HEK293 (cell line): ENCODE results near the gene ARHGAP4.

Source experiments
- CTCF ChIA-PET: fragments of 350-600 bp; formaldehyde crosslinking; extraction: SDS; loops from one replicate; lab custom pipeline; 2021; ENCODE audit warnings: antibody characterized with exemption; lab: Yijun Ruan, JAX
- POLR2A ChIA-PET: fragments of 300-600 bp; formaldehyde crosslinking; extraction: SDS; loops from one replicate; lab custom pipeline; 2020; ENCODE audit warnings: antibody characterized with exemption, inconsistent platforms; lab: Yijun Ruan, JAX
- H3K27ac ChIP-seq: fragments of 200-500 bp; sonication (Bioruptor generic); 2 replicates; pipeline ENCODE4 v1.5.1; 2014; ENCODE audit warnings: low read depth, low read length, control low read depth, inconsistent platforms; ENCODE audit errors: extremely low read depth
- H3K36me3 ChIP-seq, 2 experiments: fragments of 200-500 bp in 1 of 2; sonication (Bioruptor generic) in 1 of 2; 1 replicate in 1 of 2; 2 replicates in 1 of 2; pipeline ENCODE4 v1.5.1; 2014 to 2017; ENCODE audit warnings: inconsistent platforms in 2 of 2, low read length in 2 of 2; ENCODE audit not compliant: control insufficient read depth in 2 of 2, insufficient read depth in 1 of 2
- H3K4me1 ChIP-seq: fragments of 200-500 bp; sonication (Bioruptor generic); 2 replicates; pipeline ENCODE4 v1.5.1; 2014; ENCODE audit warnings: mild to moderate bottlenecking, low read length, inconsistent platforms; ENCODE audit not compliant: control insufficient read depth, insufficient read depth
- H3K4me3 ChIP-seq: 2 replicates; pipeline ENCODE4 v1.5.1; 2011; ENCODE audit warnings: low read depth, mild to moderate bottlenecking, control low read depth, low read length, moderate library complexity
- H3K9me3 ChIP-seq: fragments of 200-500 bp; sonication (Bioruptor generic); 2 replicates; pipeline ENCODE4 v1.5.1; 2014; ENCODE audit warnings: low read depth, low read length, inconsistent platforms; ENCODE audit not compliant: control insufficient read depth, insufficient read depth
- BCL11B ChIP-seq: fragments of 450-650 bp; formaldehyde crosslinking; IDR thresholded peaks from 2 replicates; pipeline ENCODE4 v1.5.1; 2016; ENCODE audit warnings: low read depth, missing biosample characterization, missing genetic modification characterization
- OSR2 ChIP-seq: fragments of 450-650 bp; formaldehyde crosslinking; IDR thresholded peaks from 2 replicates; pipeline ENCODE4 v1.5.1; 2016; ENCODE audit warnings: missing biosample characterization, missing genetic modification characterization
- PBX3 ChIP-seq: sonication (generic); formaldehyde crosslinking; IDR thresholded peaks from 2 replicates; pipeline ENCODE4 v1.8.1; 2022; ENCODE audit warnings: mild to moderate bottlenecking, moderate library complexity, missing genetic modification reagents
- PRDM2 ChIP-seq: fragments of 450-650 bp; formaldehyde crosslinking; IDR thresholded peaks from 2 replicates; pipeline ENCODE4 v1.5.1; 2016; ENCODE audit warnings: missing biosample characterization, missing genetic modification characterization, borderline replicate concordance
- YY2 ChIP-seq: fragments of 450-650 bp; formaldehyde crosslinking; IDR thresholded peaks from 2 replicates; pipeline ENCODE4 v1.5.1; 2016; ENCODE audit warnings: missing biosample characterization, missing genetic modification characterization
- ZBTB10 ChIP-seq: fragments of 450-650 bp; formaldehyde crosslinking; IDR thresholded peaks from 2 replicates; pipeline ENCODE4 v1.5.1; 2016; ENCODE audit warnings: missing biosample characterization, missing genetic modification characterization
- ZBTB20 ChIP-seq: fragments of 450-650 bp; formaldehyde crosslinking; IDR thresholded peaks from 2 replicates; pipeline ENCODE4 v1.5.1; 2016; ENCODE audit warnings: missing biosample characterization, missing genetic modification characterization
- ZBTB21 ChIP-seq: fragments of 450-650 bp; formaldehyde crosslinking; IDR thresholded peaks from 2 replicates; pipeline ENCODE4 v1.5.1; 2017; ENCODE audit warnings: missing biosample characterization, missing genetic modification characterization
- ZBTB48 ChIP-seq: fragments of 450-650 bp; formaldehyde crosslinking; IDR thresholded peaks from 2 replicates; pipeline ENCODE4 v1.5.1; 2016; ENCODE audit warnings: missing biosample characterization, missing genetic modification characterization
- ZBTB7A ChIP-seq: fragments of 450-650 bp; formaldehyde crosslinking; IDR thresholded peaks from 2 replicates; pipeline ENCODE4 v1.5.1; 2016; ENCODE audit warnings: low read depth, missing biosample characterization, missing genetic modification characterization
- ZNF121 ChIP-seq: fragments of 450-650 bp; formaldehyde crosslinking; IDR thresholded peaks from 2 replicates; pipeline ENCODE4 v1.5.1; 2016; ENCODE audit warnings: missing biosample characterization, missing genetic modification characterization
- ZNF140 ChIP-seq: fragments of 450-650 bp; formaldehyde crosslinking; IDR thresholded peaks from 2 replicates; pipeline ENCODE4 v1.5.1; 2016; ENCODE audit warnings: missing biosample characterization, missing genetic modification characterization
- ZNF24 ChIP-seq: fragments of 450-650 bp; formaldehyde crosslinking; IDR thresholded peaks from 2 replicates; pipeline ENCODE4 v1.5.1; 2016; ENCODE audit warnings: missing biosample characterization, missing genetic modification characterization
- ZNF266 ChIP-seq: fragments of 450-650 bp; formaldehyde crosslinking; IDR thresholded peaks from 2 replicates; pipeline ENCODE4 v1.5.1; 2016; ENCODE audit warnings: missing biosample characterization, missing genetic modification characterization, low read depth
- ZNF37A ChIP-seq: fragments of 450-650 bp; IDR thresholded peaks from 2 replicates; pipeline ENCODE4 v1.5.1; 2018; ENCODE audit warnings: missing biosample characterization, missing genetic modification characterization
- ZNF501 ChIP-seq: fragments of 450-650 bp; formaldehyde crosslinking; IDR thresholded peaks from 2 replicates; pipeline ENCODE4 v1.5.1; 2016; ENCODE audit warnings: missing biosample characterization, missing genetic modification characterization
- ZNF548 ChIP-seq: fragments of 450-650 bp; formaldehyde crosslinking; IDR thresholded peaks from 2 replicates; pipeline ENCODE4 v1.5.1; 2016; ENCODE audit warnings: missing biosample characterization, missing genetic modification characterization
- ZNF571 ChIP-seq: fragments of 450-650 bp; formaldehyde crosslinking; IDR thresholded peaks from 2 replicates; pipeline ENCODE4 v1.5.0; 2017; ENCODE audit warnings: missing biosample characterization, missing genetic modification characterization
- ZNF580 ChIP-seq: fragments of 450-650 bp; formaldehyde crosslinking; IDR thresholded peaks from 2 replicates; pipeline ENCODE4 v1.5.1; 2016; ENCODE audit warnings: missing biosample characterization, missing genetic modification characterization
- ZNF596 ChIP-seq: fragments of 450-650 bp; IDR thresholded peaks from 2 replicates; pipeline ENCODE4 v1.5.0; 2018; ENCODE audit warnings: missing biosample characterization, mild to moderate bottlenecking, missing genetic modification characterization, moderate library complexity
- ZNF623 ChIP-seq: fragments of 450-650 bp; formaldehyde crosslinking; IDR thresholded peaks from 2 replicates; pipeline ENCODE4 v1.5.1; 2016; ENCODE audit warnings: missing biosample characterization, missing genetic modification characterization
- ZNF629 ChIP-seq: fragments of 450-650 bp; formaldehyde crosslinking; IDR thresholded peaks from 2 replicates; pipeline ENCODE4 v1.5.1; 2017; ENCODE audit warnings: missing biosample characterization, missing genetic modification characterization
- ZNF692 ChIP-seq: fragments of 450-650 bp; formaldehyde crosslinking; IDR thresholded peaks from 2 replicates; pipeline ENCODE4 v1.5.1; 2016; ENCODE audit warnings: missing biosample characterization, missing genetic modification characterization
- ZNF777 ChIP-seq: fragments of 450-650 bp; formaldehyde crosslinking; IDR thresholded peaks from 2 replicates; pipeline ENCODE4 v1.5.1; 2017; ENCODE audit warnings: missing biosample characterization, missing genetic modification characterization, borderline replicate concordance
- ZNF843 ChIP-seq: fragments of 450-650 bp; formaldehyde crosslinking; IDR thresholded peaks from 2 replicates; pipeline ENCODE4 v1.5.1; 2016; ENCODE audit warnings: missing biosample characterization, missing genetic modification characterization

The ARHGAP4 gene

GRCh38 chrX:153970357-153971123 lies 44.5 kb upstream of the ARHGAP4 start:
- peak overlapping the region; percentile 95 for H3K4me3 ChIP-seq
- ChIA-PET POLR2A (interaction anchor here (0.6 to 4.6 kb wide), 19 partner anchors 9 to 401 kb away, joined by 3 to 67 read pairs (median 5); partner anchors contain the start of genes MECP2 and NAA10), CTCF (interaction anchor here (0.5 to 7.0 kb wide), 7 partner anchors 20 to 47 kb away, joined by 3 to 65 read pairs (median 4); no protein-coding TSS in a partner anchor)
- no peaks in the 10 kb centered on the region for H3K9me3 ChIP-seq
- H3K4me1 ChIP-seq, result peaks cover 10% of the 10 kb centered on the region
- H3K36me3 ChIP-seq, result peaks cover 0 to 27% of the 10 kb centered on the region in 2 experiments; a peak in 1 of 3 replicates
- peak overlapping the region; percentile 99 for H3K27ac ChIP-seq
- TF ChIP-seq ZNF777 (tag by site-specific recombination), result peak; percentile 67; the same call in 1 of the 2 replicates
- no peak for TF ChIP-seq ZNF37A (tag by site-specific recombination)
- TF ChIP-seq OSR2 (tag by site-specific recombination), result peak; percentile 24; the same call in 1 of the 2 replicates
- TF ChIP-seq ZNF843, result 0 out of 2 replicates have a peak, but pooled peaks have one; percentile 36
- TF ChIP-seq ZNF121 (tag by site-specific recombination), result no peak
- peak; percentile 13; the same call in 1 of the 2 replicates for TF ChIP-seq ZBTB48 (tag by site-specific recombination)
- TF ChIP-seq ZNF596 (tag by site-specific recombination), result peak; percentile 15; the same call in 1 of the 2 replicates
- peak; percentile 70; the same call in 1 of the 2 replicates for TF ChIP-seq ZBTB7A (tag by site-specific recombination)
- peak; percentile 46; the same call in 1 of the 2 replicates for TF ChIP-seq ZNF548 (tag by site-specific recombination)
- TF ChIP-seq ZNF623 (tag by site-specific recombination), result no peak
- no peak; the same call in 1 of the 2 replicates for TF ChIP-seq ZNF501 (tag by site-specific recombination)
- TF ChIP-seq ZNF692, result peak; percentile 37; the same call in 1 of the 2 replicates
- TF ChIP-seq ZNF24 (tag by site-specific recombination), result no peak
- no peak for TF ChIP-seq ZNF571
- TF ChIP-seq BCL11B (tag by site-specific recombination), result peak; percentile 64; the same call in 1 of the 2 replicates
- no peak for TF ChIP-seq ZNF266 (tag by site-specific recombination)
- no peak for TF ChIP-seq ZBTB21 (tag by site-specific recombination)
- TF ChIP-seq ZNF580 (tag by site-specific recombination), result peak; percentile 28; the same call in 1 of the 2 replicates
- TF ChIP-seq PRDM2, result no peak
- TF ChIP-seq ZBTB20 (tag by site-specific recombination), result no peak
- peak; percentile 99 for TF ChIP-seq YY2
- TF ChIP-seq PBX3 (CRISPR knock-in tag), result peak; percentile 22; the same call in 1 of the 2 replicates
- TF ChIP-seq ZBTB10 (tag by site-specific recombination), result no peak
- no peak for TF ChIP-seq ZNF140 (tag by site-specific recombination)
- TF ChIP-seq ZNF629, result peak; percentile 44
